GM12801 (cell line): ENCODE measurements around the gene TMEM53.

ENCODE experiments used
- CTCF ChIP-seq: IDR thresholded peaks from one replicate; pipeline ENCODE4 v1.5.1; 2011; ENCODE audit warnings: control low read depth; ENCODE audit not compliant: insufficient read length; ENCODE audit errors: extremely low read depth

Gene TMEM53

GRCh38 chr1:44674113-44675000 is at the start of gene TMEM53, which contains the start of gene ARMH1:
TMEM53 (minus strand) TSS chr1:44674481; CDS start chr1:44674391, 90 bp downstream.
ARMH1 (plus strand) TSS chr1:44674714; CDS start chr1:44689698, 14,984 bp downstream.
- TF ChIP-seq CTCF, result no peak

- TF ChIP-seq CTCF, result no peak
Observed at GRCh38 chr1:44723496-44724295, 49.4 kb upstream of the TMEM53 start.

GRCh38 chr1:44723064-44723463 is 48.8 kb upstream of the TMEM53 start:
- no peak for TF ChIP-seq CTCF

GRCh38 chr1:44721485-44722361 is 47.4 kb upstream of the TMEM53 start:
- TF ChIP-seq CTCF, result no peak

- no peak for TF ChIP-seq CTCF
Observed at GRCh38 chr1:44720281-44720680, 46.0 kb upstream of the TMEM53 start.

GRCh38 chr1:44719318-44719717 is 45.0 kb upstream of the TMEM53 start:
- no peak for TF ChIP-seq CTCF
